Measurements from ENCODE around the gene BBIP1.

- TF ChIP-seq CTCF (IDR thresholded peaks at IDR 0.05 in 4 of 5, conservative IDR thresholded peaks at IDR 0.05 in 1 of 5) (no peak), POLR2A (IDR thresholded peaks at IDR 0.05) (no peak)
Measured at GRCh38 chr10:110900983-110901382, 18.0 kb downstream of the BBIP1 start.
